Sigmoid colon (tissue), 7 donors: Measurements from ENCODE around the gene MRPL54. TPM values are rescaled to one million over a fixed set of nuclear protein-coding genes. Genes with fewer than 3 reads are reported as not detected.

Experiments used
- DNase-seq: peaks from one replicate; pipeline ENCODE4 v3.0.0-alpha.2; 2019
- H3K27ac ChIP-seq, 4 donors: fragments of 200-600 bp; sonication (generic); one replicate each; pipeline ENCODE4 v1.5.1; 2016 to 2019; ENCODE audit warnings: mild to moderate bottlenecking in 1 of 4
- H3K27me3 ChIP-seq, 3 donors: fragments of 200-600 bp; sonication (generic); one replicate each; pipeline ENCODE4 v1.5.1; 2019; ENCODE audit warnings: mild to moderate bottlenecking in 1 of 3
- H3K36me3 ChIP-seq, 4 donors: fragments of 200-600 bp; sonication (generic); one replicate each; pipeline ENCODE4 v1.5.1; 2016 to 2019
- H3K4me1 ChIP-seq, 4 donors: fragments of 200-600 bp; sonication (generic); one replicate each; pipeline ENCODE4 v1.5.1; 2017 to 2019
- H3K4me3 ChIP-seq, 4 donors: fragments of 200-600 bp; sonication (generic); one replicate each; pipeline ENCODE4 v1.5.1; 2017 to 2019; ENCODE audit warnings: mild to moderate bottlenecking in 2 of 4, moderate library complexity in 1 of 4
- H3K9me3 ChIP-seq, 4 donors: fragments of 200-600 bp in 3 of 4; sonication (generic) in 3 of 4; one replicate each; pipeline versions ENCODE4 v1.5.1 to v1.6.1; 2013 to 2019
- EP300 ChIP-seq, 4 donors: sonication (generic); formaldehyde crosslinking; IDR thresholded peaks; one replicate each; pipeline ENCODE4 v1.6.1; 2017; ENCODE audit warnings: antibody characterized with exemption in 4 of 4
- POLR2A ChIP-seq, 2 donors: fragments of 450-650 bp; IDR thresholded peaks; one replicate each; pipeline ENCODE4 v1.6.1; 2016; ENCODE audit warnings: antibody characterized with exemption in 2 of 2, mild to moderate bottlenecking in 2 of 2, moderate library complexity in 2 of 2
- POLR2AphosphoS5 ChIP-seq, 4 donors: sonication (generic); formaldehyde crosslinking; IDR thresholded peaks; one replicate each; pipeline ENCODE4 v1.6.1; 2017; ENCODE audit warnings: antibody characterized with exemption in 4 of 4
- WGBS, 2 donors: extraction: QIAGEN DNeasy Blood & Tissue Kit; methylation state at CpG; one replicate each; pipeline ENCODE4 v1.1.7; 2013; 5-methylcytosine and 5-hydroxymethylcytosine counted together
- intact Hi-C: fragments of 100-400 bp; cut with DNase I; formaldehyde crosslinking; loops from one replicate; pipeline ENCODE4 v1.15.1; 2023
- polyA plus RNA-seq, 3 donors: library from polyadenylated mRNA; stranded (reverse); fragments of 200-250 nt; gene quantifications; one replicate each; pipeline ENCODE4 v1.2.3, GENCODE V29; 2013
- total RNA-seq, 4 donors: library from RNA; depleted of rRNA; stranded (reverse); fragments of >200 nt; gene quantifications; one replicate each; pipeline ENCODE4 v1.1.0, GENCODE V29; 2016
- TF ChIP-seq, protein P1 (sequence below), 4 experiments: fragments of 450-650 bp in 3 of 4; fragments of 200-600 bp in 1 of 4; IDR thresholded peaks; one replicate each; pipeline ENCODE4 v1.5.1; 2016 to 2019; ENCODE audit warnings: antibody characterized with exemption in 4 of 4, mild to moderate bottlenecking in 3 of 4, moderate library complexity in 2 of 4
- donor health status: healthy with polysubstance abuse.
- donor health status: Bipolar disorder and iron deficiency.
- donor health status: healthy.

MRPL54 gene
- total and polyA plus RNA-seq, 7 donors: 80.6 to 185 (median 105) TPM

DNA sequence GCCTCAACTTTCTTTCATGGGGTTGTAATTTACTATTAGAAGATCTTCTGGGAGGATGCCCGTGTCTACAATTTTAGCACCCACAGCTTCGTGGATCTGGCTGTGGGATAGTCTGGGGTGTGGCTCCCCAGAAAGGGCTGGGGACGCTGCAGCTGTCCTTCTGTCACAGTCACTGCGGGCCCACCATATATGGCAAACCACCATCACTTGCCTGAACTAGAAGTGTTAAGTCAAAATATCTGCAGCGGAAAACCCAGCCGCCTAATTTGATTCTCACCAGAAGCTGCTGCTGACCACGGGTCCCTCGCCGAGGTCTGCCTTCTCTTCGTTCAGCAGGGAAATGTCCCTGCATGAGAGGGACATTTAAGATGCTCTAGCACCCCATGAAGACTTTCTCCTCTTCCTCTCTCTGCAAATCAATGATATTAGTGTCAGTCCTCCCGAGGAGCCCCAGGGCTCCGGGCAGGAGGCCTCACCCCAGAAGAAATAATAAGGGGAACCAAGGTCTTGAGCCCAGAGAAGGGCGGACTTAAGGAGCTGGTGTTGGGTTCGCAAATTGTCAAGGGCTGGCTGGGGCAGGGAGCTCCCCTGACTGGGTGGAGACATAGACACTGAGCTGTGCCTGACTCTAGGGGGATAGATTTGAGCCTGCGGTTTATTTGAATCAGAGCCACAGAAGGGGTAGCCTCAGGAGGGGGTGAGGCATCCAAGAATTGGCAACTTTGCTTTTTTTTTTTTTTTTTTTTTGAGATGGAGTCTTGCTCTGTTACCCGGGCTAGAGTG is 26.7 kb downstream of the MRPL54 start:
- no peaks in the 10 kb centered on the region for H3K9me3 ChIP-seq
- no peak overlapping the region for H3K27ac ChIP-seq
- no peak for DNase-seq
- intact Hi-C loops: no loop called here
- H3K36me3 ChIP-seq: no peaks in the 10 kb centered on the region
- H3K4me1 ChIP-seq: peaks cover 0 to 13% (median 5%) of the 10 kb centered on the region in 4 donors
- H3K27me3 ChIP-seq: peaks cover 0 to 36% (median 26%) of the 10 kb centered on the region in 3 donors
- 50 to 54% methylated on average over 15 to 16 of the region's 16 CpGs for WGBS, 2 donors
- H3K4me3 ChIP-seq: no peak overlapping the region
- TF ChIP-seq, protein P1, sequence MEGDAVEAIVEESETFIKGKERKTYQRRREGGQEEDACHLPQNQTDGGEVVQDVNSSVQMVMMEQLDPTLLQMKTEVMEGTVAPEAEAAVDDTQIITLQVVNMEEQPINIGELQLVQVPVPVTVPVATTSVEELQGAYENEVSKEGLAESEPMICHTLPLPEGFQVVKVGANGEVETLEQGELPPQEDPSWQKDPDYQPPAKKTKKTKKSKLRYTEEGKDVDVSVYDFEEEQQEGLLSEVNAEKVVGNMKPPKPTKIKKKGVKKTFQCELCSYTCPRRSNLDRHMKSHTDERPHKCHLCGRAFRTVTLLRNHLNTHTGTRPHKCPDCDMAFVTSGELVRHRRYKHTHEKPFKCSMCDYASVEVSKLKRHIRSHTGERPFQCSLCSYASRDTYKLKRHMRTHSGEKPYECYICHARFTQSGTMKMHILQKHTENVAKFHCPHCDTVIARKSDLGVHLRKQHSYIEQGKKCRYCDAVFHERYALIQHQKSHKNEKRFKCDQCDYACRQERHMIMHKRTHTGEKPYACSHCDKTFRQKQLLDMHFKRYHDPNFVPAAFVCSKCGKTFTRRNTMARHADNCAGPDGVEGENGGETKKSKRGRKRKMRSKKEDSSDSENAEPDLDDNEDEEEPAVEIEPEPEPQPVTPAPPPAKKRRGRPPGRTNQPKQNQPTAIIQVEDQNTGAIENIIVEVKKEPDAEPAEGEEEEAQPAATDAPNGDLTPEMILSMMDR (IDR thresholded peaks at IDR 0.05): no peak
- TF ChIP-seq EP300 (IDR thresholded peaks at IDR 0.05) (no peak), POLR2AphosphoS5 (IDR thresholded peaks at IDR 0.05) (no peak), POLR2A (IDR thresholded peaks at IDR 0.05) (no peak)

DNA sequence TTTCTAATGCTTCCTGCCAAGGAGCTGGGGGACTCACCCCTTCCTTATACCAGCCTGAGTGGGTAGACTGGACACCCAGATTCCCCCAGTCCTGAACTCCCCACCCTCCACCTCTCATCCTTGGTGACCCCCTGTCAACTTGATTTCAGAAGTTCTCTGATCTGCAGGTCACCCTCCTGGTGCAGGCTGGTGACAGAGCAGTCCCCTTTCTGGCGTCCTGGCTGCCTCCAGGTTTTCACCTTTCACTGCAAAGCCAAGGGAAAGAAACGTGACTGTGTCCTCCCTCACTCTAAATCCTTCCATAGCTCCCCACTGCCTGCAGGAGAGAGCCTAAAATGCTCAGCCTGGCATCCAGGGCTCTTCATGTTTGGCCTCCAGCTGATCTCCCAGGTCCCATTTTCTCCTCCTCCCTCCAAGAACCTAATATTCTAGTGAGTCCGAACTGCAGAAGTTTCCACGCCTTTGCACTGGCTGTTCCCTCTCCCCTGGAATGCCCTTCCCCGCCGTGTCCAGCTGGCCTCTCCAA is 27.8 kb downstream of the MRPL54 start:
- H3K27ac ChIP-seq: no peak overlapping the region
- intact Hi-C loops: no loop called here
- H3K27me3 ChIP-seq: peaks cover 0 to 25% (median 15%) of the 10 kb centered on the region in 3 donors
- WGBS, 2 donors: 64 to 80% methylated on average over 6 of the region's 6 CpGs
- TF ChIP-seq POLR2AphosphoS5 (IDR thresholded peaks at IDR 0.05): no peak
- TF ChIP-seq EP300 (IDR thresholded peaks at IDR 0.05): no peak
- TF ChIP-seq, protein P1 (IDR thresholded peaks at IDR 0.05): no peak
- no peak for TF ChIP-seq POLR2A (IDR thresholded peaks at IDR 0.05)
- H3K9me3 ChIP-seq: no peaks in the 10 kb centered on the region
- H3K4me1 ChIP-seq: peaks cover 0 to 9% (median 4%) of the 10 kb centered on the region in 4 donors
- no peak for DNase-seq
- H3K4me3 ChIP-seq: no peak overlapping the region
- no peaks in the 10 kb centered on the region for H3K36me3 ChIP-seq

DNA sequence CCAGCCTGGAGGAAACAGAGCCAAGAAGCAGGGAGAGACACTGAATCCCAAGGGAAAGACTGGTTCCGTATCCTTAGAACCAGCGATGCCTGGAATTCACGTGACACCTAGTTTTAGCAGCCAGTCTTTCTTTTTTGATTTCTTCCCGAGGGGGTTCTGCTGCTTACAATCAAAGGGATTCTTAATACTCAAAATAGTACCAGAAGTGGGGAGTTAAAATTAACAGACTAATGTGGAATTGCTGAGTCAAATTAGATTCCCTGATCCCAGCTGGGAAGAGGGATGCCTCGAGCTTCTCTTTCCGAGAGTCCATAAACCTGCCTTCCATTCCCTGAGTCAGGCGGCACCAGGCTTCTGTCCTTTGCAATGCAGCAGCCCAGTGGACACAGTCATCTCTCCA is 28.5 kb downstream of the MRPL54 start:
- no peak overlapping the region for H3K4me3 ChIP-seq
- 81 to 83% methylated on average over 7 of the region's 7 CpGs for WGBS, 2 donors
- no peak overlapping the region for H3K27ac ChIP-seq
- peaks cover 0 to 2% (median under 1%) of the 10 kb centered on the region in 4 donors for H3K4me1 ChIP-seq
- TF ChIP-seq EP300 (IDR thresholded peaks at IDR 0.05): no peak
- no peak for TF ChIP-seq POLR2A (IDR thresholded peaks at IDR 0.05)
- TF ChIP-seq, protein P1 (IDR thresholded peaks at IDR 0.05): no peak
- no peak for TF ChIP-seq POLR2AphosphoS5 (IDR thresholded peaks at IDR 0.05)
- no peaks in the 10 kb centered on the region for H3K36me3 ChIP-seq
- H3K9me3 ChIP-seq: no peaks in the 10 kb centered on the region
- intact Hi-C loops: no loop called here
- H3K27me3 ChIP-seq: peaks cover 0 to 18% (median 8%) of the 10 kb centered on the region in 3 donors
- no peak for DNase-seq

DNA sequence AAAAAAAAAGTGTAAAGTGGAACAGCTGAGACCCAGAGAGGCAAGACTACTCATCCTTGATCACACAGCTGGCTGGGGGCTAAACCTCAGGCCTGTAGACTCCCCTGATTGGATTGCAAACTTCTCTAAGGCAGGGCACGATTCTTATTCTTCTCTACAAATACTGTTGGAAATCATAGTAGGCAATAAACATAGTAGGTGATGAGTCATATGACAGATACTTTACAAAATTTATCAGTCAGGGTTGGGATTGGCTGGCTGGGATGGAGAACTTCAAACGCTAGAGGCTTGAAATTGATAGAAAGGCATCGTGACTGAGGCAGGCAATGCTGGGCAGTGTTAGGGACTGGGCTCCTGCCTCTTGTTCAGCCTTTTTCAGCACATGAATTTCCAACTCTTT is 29.6 kb downstream of the MRPL54 start:
- no peak overlapping the region for H3K27ac ChIP-seq
- H3K4me3 ChIP-seq: no peak overlapping the region
- DNase-seq: no peak
- peaks cover 0 to 7% (median 0%) of the 10 kb centered on the region in 4 donors for H3K9me3 ChIP-seq
- peaks cover 0 to 7% (median 0%) of the 10 kb centered on the region in 3 donors for H3K27me3 ChIP-seq
- 54 to 79% methylated on average over 3 of the region's 3 CpGs for WGBS, 2 donors
- TF ChIP-seq EP300 (IDR thresholded peaks at IDR 0.05) (no peak), POLR2A (IDR thresholded peaks at IDR 0.05) (no peak), POLR2AphosphoS5 (IDR thresholded peaks at IDR 0.05) (no peak)
- TF ChIP-seq, protein P1 (IDR thresholded peaks at IDR 0.05): no peak
- H3K4me1 ChIP-seq: no peaks in the 10 kb centered on the region
- intact Hi-C loops: no loop called here
- H3K36me3 ChIP-seq: no peaks in the 10 kb centered on the region
